HL-60 (cell line): ENCODE results near the gene PHF14.

ENCODE experiments used
- DNase-seq, 2 experiments: peaks; one replicate each; pipeline ENCODE4 v3.0.0-alpha.2; 2010 to 2020; ENCODE audit warnings: low read depth in 1 of 2, low spot score in 1 of 2
- H3K27ac ChIP-seq: fragments of 250-450 bp; sonication (Bioruptor Pico); replicated peaks from 2 replicates; pipeline ENCODE4 v1.5.1; 2020; ENCODE audit warnings: mild to moderate bottlenecking, moderate library complexity
- H3K27me3 ChIP-seq: fragments of 250-450 bp; sonication (Bioruptor Pico); 2 replicates; pipeline ENCODE4 v1.5.1; 2021; ENCODE audit warnings: mild to moderate bottlenecking, moderate library complexity; ENCODE audit not compliant: insufficient read depth, poor library complexity, severe bottlenecking
- H3K4me3 ChIP-seq: replicated peaks from 2 replicates; pipeline ENCODE4 v1.5.1; 2011; ENCODE audit warnings: mild to moderate bottlenecking, control low read depth, low read length; ENCODE audit not compliant: insufficient read depth
- GABPA ChIP-seq: IDR thresholded peaks from 2 replicates; pipeline ENCODE4 v1.6.1; 2012; ENCODE audit warnings: low read depth
- POLR2AphosphoS5 ChIP-seq: IDR thresholded peaks from 2 replicates; pipeline ENCODE4 v1.6.1; 2012; ENCODE audit warnings: low read depth
- SPI1 ChIP-seq: IDR thresholded peaks from 2 replicates; pipeline ENCODE4 v1.6.1; 2012; ENCODE audit warnings: low read depth, mild to moderate bottlenecking, borderline replicate concordance
- TF ChIP-seq, protein P1 (sequence below): IDR thresholded peaks from 2 replicates; pipeline ENCODE4 v1.6.1; 2012; ENCODE audit warnings: low read depth; ENCODE audit not compliant: insufficient replicate concordance
- TF ChIP-seq, protein P2 (sequence below): IDR thresholded peaks from one replicate; pipeline ENCODE4 v1.5.1; 2011; ENCODE audit warnings: low read length, control low read depth, inconsistent platforms; ENCODE audit not compliant: insufficient read depth

PHF14 gene

DNA sequence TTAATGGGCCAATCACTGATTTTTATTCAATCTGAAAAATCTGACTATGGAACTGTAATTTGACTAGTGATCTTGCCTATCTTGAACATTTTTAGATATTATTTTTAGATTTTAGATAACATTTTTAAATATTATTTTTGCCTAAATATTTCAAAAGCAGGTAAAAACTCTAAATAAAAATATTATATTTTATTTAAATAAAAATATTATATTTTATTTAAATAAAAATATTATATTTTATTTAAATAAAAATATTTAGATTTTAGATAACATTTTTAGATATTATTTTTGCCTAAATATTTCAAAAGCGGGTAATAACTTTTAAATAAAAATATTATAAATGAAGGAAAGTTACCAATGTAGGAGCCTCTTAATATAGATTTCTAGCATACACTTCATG, 187.8 kb downstream of the PHF14 start:
- H3K27me3 ChIP-seq = no peaks in the 10 kb centered on the region
- no peak overlapping the region for H3K4me3 ChIP-seq
- no peak for DNase-seq
- no peak overlapping the region for H3K27ac ChIP-seq
- TF ChIP-seq, protein P1, sequence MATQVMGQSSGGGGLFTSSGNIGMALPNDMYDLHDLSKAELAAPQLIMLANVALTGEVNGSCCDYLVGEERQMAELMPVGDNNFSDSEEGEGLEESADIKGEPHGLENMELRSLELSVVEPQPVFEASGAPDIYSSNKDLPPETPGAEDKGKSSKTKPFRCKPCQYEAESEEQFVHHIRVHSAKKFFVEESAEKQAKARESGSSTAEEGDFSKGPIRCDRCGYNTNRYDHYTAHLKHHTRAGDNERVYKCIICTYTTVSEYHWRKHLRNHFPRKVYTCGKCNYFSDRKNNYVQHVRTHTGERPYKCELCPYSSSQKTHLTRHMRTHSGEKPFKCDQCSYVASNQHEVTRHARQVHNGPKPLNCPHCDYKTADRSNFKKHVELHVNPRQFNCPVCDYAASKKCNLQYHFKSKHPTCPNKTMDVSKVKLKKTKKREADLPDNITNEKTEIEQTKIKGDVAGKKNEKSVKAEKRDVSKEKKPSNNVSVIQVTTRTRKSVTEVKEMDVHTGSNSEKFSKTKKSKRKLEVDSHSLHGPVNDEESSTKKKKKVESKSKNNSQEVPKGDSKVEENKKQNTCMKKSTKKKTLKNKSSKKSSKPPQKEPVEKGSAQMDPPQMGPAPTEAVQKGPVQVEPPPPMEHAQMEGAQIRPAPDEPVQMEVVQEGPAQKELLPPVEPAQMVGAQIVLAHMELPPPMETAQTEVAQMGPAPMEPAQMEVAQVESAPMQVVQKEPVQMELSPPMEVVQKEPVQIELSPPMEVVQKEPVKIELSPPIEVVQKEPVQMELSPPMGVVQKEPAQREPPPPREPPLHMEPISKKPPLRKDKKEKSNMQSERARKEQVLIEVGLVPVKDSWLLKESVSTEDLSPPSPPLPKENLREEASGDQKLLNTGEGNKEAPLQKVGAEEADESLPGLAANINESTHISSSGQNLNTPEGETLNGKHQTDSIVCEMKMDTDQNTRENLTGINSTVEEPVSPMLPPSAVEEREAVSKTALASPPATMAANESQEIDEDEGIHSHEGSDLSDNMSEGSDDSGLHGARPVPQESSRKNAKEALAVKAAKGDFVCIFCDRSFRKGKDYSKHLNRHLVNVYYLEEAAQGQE = no peak
- TF ChIP-seq GABPA (no peak), SPI1 (no peak)
- TF ChIP-seq, protein P2, sequence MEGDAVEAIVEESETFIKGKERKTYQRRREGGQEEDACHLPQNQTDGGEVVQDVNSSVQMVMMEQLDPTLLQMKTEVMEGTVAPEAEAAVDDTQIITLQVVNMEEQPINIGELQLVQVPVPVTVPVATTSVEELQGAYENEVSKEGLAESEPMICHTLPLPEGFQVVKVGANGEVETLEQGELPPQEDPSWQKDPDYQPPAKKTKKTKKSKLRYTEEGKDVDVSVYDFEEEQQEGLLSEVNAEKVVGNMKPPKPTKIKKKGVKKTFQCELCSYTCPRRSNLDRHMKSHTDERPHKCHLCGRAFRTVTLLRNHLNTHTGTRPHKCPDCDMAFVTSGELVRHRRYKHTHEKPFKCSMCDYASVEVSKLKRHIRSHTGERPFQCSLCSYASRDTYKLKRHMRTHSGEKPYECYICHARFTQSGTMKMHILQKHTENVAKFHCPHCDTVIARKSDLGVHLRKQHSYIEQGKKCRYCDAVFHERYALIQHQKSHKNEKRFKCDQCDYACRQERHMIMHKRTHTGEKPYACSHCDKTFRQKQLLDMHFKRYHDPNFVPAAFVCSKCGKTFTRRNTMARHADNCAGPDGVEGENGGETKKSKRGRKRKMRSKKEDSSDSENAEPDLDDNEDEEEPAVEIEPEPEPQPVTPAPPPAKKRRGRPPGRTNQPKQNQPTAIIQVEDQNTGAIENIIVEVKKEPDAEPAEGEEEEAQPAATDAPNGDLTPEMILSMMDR = no peak

DNA sequence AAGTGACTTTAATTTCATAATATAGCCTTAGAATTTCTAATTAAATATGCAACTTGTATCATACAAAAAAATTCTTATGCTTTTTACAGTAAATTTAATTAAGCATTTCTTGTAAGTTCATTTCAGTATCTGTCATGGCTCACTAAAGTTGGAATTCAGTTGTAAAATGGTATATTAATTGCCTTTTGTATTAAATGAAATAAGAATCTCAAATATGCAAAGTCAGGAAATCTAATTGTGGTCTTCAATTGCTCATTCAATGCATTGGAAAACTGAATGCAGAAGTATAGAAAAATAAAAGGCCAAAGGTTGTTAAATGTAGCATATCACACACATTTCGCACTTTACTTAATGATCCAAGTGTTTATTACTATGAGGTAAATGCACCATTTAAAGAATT, 189.5 kb downstream of the PHF14 start:
- DNase-seq = no peak
- Histone ChIP-seq H3K27me3 (no peaks in the 10 kb centered on the region), H3K4me3 (no peak overlapping the region), H3K27ac (no peak overlapping the region)
- TF ChIP-seq SPI1 (no peak), GABPA (no peak), POLR2AphosphoS5 (no peak)
- TF ChIP-seq, protein P2 = no peak
- TF ChIP-seq, protein P1 = no peak

DNA sequence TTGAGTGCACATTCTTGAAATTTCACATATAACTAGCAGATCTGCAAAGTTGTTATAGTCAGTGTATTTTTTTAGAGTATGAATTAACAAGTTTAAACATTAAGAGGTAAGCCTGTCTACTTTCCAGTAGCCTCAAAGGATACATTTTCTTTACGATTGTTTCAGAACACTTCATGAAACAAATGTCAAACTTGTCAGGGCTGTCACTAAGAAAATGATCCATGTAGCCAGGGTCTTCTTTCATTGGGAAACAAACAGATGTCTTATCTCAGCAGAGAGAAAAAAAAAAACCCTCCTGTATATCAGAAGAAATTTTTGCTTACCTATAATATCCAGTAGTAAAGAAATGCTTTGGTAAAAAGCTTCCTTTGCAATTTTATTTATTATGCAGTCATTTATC, 192.4 kb downstream of the PHF14 start:
- Histone ChIP-seq H3K27ac (no peak overlapping the region), H3K4me3 (no peak overlapping the region), H3K27me3 (no peaks in the 10 kb centered on the region)
- DNase-seq = no peak
- TF ChIP-seq POLR2AphosphoS5 = no peak
- TF ChIP-seq SPI1 = no peak
- TF ChIP-seq GABPA = no peak
- TF ChIP-seq, protein P1 = no peak

DNA sequence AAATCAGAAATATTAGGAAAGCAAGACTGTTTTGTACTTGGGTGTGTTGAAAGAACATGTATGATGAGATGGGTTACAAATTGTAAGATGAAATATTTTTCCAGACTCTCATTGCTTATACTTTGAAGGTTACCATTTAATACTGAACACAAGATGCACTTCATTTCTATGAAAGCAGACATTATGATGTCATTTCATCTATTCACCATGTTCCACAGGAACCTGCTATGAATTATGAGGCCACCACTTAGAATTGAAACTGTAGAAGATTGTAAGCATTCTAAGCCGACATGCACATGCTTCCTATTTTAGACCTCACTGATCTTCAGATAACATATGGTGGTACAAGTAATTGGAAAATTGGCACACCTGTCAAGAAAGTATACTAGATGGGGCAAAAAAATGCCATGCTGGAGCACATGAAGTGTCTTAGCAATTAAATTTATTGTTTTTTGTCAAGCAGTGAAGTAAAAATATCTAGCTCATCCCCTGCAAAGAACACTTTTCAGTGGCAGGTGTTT, 195.0 kb downstream of the PHF14 start:
- TF ChIP-seq POLR2AphosphoS5 (no peak), SPI1 (no peak), GABPA (no peak)
- TF ChIP-seq, protein P1 = no peak
- TF ChIP-seq, protein P2 = no peak
- Histone ChIP-seq H3K27ac (no peak overlapping the region), H3K27me3 (no peaks in the 10 kb centered on the region), H3K4me3 (no peak overlapping the region)
- DNase-seq = no peak
